GM18517 (cell line): ENCODE results near the gene ABCG4.
"Not testable (repeated sequence)": the region's sequence is repeated elsewhere in the genome, so short reads cannot be mapped to it uniquely, and the experiment has no call there.

Source experiments
- ATAC-seq: cut with Tn5 transposase; IDR thresholded peaks from one replicate; pipeline ENCODE4 v1.9.1; 2021; ENCODE audit warnings: mild to moderate bottlenecking, moderate library complexity; ENCODE audit not compliant: unreplicated experiment

ABCG4 gene

DNA sequence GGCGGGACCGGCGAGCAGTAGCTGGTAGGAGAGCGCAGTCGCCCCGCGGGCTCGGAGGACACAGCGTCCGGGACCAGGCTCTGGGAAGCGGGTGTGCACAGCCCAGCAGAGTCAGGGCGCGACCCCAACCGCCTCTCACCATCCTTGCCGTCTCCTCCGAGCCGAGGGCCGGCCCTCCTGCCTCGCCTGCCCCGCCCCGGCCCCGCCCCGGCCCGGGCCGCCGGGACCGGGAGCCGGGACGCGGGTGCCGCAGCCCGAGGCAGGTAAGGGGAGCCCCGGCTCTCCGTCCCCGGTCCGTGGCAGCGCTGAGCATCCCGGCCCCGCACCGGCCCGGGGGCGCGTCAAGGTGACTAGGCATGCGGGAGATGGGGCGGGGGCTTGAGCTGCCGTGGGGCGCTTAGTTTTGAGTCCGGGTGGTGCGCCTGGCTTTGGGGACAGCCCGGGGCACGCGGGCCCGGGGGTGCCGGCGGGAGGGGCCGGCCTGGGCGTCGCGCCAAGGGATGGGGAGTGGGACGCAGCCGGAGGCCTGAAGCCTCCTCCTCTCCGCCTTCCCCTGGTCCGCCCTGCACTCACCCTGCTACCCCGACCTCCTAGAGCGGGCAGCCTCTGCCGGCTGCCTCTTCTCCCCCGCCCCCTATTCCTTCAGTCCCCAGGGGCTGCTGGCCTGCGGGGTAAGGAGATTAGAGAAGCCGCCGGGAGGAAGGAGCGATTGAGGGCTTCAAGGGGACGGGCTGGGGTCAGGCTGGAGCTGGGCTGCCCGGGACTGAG, at the start of gene ABCG4:
ABCG4 (plus strand) TSS at position 35 of the 768 bp plus-strand sequence. CDS start 914 bp downstream, outside the sequence.
- ATAC-seq = no peak

- ATAC-seq = no peak
These were observed 49.1 kb upstream of the ABCG4 start for GRCh38 chr11:119099711-119100110.

DNA sequence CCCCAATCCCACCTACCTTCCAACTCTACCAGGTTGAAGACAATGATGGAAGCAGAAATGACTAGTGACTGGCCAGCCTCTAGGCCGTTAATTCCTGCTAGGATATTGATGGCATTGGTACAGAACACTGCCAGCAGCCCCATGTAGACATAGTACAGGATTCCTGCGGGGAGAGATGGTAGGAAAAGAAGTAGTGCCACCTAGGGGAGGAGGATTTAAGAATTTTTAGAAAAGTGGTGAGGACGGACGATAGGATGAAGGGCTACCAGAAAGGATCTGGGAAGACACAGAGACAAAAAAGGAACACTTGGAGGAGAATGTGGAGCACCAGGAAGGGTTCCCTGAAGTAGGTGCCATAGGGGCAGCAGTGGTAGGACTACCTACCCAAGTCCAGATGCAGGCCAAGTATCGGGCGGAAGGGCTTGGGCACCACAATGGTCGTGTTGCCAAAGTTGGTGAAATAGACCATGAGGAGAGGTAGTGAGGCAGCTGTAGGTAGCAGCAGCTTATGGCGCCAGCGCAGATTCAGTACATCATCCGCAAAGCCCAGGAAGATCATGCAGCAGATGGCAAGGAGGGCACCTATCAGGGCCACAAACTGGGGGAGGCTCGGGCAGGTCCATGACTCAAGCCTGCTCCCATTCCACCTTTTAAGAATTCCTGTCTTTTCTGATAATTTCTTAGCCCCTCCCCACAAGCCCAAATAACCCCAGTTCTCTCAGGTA, 48.4 kb upstream of the ABCG4 start:
- no peak for ATAC-seq

DNA sequence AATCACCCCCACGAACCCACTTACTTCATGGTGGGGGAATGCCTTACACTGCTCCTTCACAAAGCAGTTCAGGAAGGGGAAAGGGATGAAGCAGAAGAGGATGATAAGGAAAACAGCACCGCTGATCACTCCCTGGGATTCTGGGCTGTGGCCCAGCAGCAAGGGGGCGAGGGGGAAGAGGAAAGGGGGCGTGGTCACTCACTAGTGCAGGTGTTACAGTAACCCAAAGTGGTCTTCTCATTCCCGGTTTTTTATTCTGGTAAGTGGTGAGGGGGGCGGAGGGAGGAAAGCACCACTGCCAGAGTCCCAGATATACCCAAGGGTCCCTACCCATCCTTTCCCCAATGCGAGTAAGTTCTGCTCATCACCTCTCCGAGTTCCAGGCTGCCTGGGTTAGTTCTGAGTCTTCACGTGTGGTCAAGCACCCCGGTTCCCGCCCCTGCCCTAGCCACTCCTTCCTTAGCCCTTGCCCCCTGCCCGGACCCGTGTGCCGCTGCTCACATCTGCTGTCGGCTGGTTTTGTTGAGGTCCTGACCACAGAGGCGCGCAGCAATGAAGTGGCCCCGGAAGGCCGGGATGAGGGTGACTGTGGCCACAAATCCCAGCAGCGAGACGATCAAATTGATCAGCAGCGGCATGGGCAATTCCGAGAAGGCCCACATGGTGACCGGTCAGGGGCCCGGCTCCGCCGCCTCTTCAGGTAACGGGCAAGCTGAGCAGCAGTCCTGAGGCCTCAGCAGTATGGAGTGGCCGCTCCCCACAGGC, 47.7 kb upstream of the ABCG4 start:
- ATAC-seq = peak; percentile 15

GRCh38 chr11:119101759-119102423, 47.0 kb upstream of the ABCG4 start, which contains the start of gene DPAGT1:
TSS of gene DPAGT1 (minus strand) at chr11:119101853. CDS start at chr11:119101655, 198 bp downstream.
- ATAC-seq = peak; percentile 77

DNA sequence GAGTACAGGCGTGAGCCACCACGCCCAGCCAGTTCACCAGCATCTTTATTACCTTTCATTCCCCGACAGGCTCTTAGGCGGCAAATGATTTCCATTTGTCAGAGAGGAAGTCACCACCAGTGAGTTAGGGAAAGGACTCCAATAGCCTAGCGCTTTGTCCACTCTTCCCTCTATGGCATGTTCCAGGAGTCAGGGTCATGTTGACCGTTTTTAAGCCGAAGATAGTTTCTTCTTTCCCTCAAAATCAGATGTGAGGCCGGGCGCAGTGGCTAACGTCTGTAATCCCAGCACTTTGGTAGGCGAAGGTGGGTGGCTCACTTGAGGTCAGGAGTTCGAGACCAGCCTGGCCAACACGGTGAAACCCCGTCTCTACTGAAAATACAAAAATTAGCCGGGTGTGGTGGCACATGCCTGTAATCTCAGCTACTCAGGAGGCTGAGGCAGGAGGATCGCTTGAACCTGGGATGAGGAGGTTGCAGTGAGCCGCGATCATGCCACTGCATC, 45.6 kb upstream of the ABCG4 start:
- ATAC-seq = not testable (repeated sequence)

DNA sequence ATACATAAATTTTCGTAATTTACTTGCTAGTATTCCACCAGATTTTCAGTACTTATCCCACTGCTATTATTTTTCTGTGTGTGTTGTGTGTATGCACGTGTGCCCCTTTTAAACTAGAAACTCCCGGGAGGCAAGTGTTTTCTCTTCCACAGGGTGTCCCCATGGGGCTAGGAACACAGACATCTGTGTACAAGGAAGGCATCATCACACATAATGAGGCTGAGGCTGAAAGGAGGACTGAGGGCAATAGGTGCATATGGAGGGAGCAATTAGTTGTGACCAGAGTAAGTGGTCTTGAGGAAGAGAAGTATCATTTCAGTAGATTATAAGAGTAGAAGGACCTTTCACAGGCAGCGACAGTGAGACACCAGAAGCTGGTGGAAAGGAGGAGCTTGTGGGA, 45.1 kb upstream of the ABCG4 start:
- no peak for ATAC-seq

DNA sequence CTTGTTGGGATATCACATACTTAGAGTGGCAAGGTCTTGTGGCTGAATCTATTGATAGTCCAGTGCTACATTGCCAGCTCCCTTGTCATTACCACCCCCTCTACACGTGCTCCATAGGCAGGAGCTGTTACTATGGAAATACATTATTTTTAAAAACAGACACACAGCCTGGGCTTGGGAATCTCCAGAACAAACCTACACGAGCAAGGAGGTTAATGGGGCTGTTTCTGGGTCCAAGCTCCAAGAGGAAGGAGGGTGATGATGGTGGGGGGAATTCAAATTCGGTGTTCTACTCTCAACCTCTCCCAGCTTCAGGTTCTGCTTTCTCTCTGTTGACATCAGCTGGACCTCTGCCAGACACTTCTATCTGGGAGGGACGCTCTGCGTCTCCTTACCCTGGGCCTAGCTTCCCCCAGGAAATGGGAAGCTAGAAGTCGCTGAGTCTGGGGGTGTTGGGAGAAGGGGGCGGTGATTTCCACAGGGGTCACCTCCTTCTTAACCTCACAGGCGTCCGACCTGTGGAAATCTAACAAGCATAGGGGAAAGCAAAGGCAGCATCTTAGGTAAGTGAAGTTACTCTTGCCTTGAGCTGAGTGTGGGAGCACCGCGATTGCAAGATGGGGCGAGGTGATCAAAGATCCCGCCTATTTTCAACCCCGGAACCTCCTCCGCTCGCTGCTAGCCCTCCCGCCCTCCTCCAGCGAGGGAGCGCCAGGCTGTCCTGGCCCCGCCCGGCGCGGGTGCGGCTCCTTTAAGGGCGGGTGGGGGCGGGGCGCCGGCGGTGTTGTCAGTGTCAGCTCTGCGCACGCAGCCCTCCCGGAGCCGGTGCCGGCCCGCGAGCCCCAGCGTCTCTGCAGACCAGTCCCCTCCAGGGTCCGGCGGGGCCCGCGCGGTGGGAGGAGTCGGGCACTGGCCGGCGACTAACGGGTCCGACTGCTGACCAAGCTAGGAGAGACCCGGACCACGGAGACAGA, 42.0 kb upstream of the ABCG4 start, which contains the start of gene C2CD2L:
C2CD2L (plus strand) TSS at position 781 of the 974 bp plus-strand sequence. CDS start 398 bp downstream, outside the sequence.
- peak; percentile 60 for ATAC-seq

DNA sequence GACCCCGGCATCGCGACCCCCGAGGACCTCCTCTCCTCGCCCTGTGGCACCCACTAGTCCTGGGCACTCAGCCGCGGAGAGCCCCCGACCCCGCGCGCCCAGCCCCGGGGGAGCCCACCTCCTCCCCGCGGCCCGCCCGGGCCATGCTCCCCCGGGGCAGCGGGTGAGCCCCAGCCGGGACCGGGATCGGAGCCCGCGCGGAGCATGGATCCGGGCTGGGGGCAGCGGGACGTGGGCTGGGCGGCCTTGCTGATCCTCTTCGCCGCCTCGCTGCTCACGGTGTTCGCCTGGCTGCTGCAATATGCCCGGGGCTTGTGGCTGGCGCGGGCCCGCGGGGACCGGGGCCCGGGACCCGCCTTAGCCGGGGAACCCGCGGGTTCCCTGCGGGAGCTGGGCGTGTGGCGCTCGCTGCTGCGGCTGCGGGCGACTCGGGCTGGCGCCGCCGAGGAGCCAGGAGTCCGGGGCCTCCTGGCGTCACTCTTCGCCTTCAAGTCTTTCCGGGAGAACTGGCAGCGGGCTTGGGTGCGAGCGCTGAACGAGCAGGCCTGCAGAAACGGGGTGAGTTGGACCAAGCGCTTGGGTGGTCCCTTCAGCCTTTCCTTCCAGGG, 41.2 kb upstream of the ABCG4 start:
- peak; percentile 23 for ATAC-seq

- ATAC-seq = no peak
These were observed 40.6 kb upstream of the ABCG4 start for GRCh38 chr11:119108146-119108856.

DNA sequence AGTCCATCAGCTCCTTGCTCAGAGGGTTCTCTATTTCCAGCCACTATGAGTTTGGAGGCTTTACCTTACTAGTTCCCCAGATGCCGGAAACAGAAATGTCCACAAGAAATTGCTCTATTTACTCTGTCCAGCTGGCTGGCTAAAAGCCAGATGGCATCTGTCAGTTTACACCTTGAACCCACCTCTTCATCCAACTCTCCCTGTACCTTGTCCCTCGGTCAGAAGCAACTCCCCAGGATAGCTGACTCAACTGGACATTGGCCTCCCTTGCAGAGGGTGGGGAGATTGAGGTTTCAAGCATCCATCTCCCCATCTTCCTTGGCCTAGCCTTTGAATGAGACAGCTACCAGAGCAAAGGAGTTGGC, 40.0 kb upstream of the ABCG4 start:
- ATAC-seq = no peak

DNA sequence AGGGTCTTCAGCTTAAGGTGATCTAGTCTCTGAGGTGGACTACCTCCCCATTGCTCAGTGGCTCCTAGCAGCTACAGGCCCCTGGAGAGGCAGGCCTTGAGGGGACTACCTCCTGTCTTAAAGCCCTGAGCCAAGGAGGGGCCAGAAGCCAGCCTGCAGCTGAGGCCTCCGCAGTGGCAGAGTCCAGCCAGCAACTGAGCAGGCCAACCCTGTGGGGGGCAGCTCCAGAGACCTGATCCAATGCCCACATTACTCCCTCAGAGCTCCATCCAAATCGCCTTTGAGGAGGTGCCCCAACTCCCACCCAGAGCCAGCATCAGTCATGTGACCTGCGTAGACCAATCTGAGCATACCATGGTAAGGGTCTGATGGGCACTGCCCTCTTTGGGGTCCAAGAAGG, 39.0 kb upstream of the ABCG4 start:
- ATAC-seq = no peak

DNA sequence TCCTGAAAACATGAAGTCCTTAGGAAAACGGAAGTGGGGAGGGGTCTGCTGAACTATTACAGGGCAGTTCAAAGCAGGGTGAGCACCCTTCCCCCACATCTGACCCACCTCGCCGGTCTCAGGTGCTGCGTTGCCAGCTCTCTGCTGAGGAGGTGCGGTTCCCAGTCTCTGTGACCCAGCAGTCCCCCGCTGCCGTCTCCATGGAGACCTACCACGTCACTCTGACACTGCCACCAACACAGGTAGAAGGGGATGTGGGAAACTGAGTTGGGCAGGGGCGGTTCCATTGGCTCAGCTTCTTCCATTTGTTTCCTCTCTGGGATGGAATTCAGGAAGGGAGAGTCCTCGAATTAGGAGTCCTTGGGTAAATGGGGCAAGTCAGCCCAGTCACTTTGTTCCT, 38.4 kb upstream of the ABCG4 start:
- ATAC-seq = no peak

- ATAC-seq = no peak
These were observed 37.4 kb upstream of the ABCG4 start for GRCh38 chr11:119111361-119111925.

DNA sequence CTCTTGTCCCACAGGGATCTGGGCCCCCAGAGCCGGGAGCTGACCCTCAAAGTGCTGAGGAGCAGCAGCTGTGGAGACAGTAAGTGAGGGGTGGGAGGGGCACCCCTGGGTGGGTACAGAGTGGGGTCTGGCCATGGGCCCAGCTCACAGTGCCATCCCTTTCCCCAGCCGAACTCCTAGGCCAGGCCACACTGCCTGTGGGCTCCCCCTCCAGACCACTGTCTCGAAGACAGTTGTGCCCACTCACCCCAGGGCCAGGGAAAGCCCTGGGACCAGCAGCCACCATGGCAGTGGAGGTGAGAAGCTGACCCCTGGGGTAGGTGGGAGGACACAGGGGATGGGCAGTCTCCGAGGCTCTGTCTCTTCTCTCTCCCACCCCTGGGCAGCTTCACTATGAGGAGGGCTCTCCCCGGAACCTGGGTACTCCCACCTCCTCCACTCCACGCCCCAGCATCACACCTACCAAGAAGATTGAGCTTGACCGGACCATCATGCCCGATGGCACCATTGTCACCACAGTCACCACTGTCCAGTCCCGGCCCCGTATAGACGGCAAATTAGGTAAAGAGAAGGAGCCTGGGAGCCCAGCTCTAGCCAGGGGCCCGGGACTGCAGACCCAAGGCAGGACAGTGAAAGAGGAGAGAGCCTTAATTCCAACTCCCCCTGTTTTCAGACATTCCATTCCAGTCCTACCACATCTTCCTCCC, 36.4 kb upstream of the ABCG4 start:
- ATAC-seq = no peak

GRCh38 chr11:119113716-119114115, 35.1 kb upstream of the ABCG4 start:
- ATAC-seq = no peak

- ATAC-seq = no peak
These were observed 34.5 kb upstream of the ABCG4 start for GRCh38 chr11:119114351-119114750.
